Stimulated activated CD8-positive, alpha-beta memory T cell treated with anti-CD3 and anti-CD28 coated beads, Interleukin-15, amount 100 ng/mL, for 1 hour (primary cell): ENCODE measurements around the gene CD53.
"Not testable (repeated sequence)": the region's sequence is repeated elsewhere in the genome, so short reads cannot be mapped to it uniquely, and the experiment has no call there.

Experiments
- DNase-seq: peaks from one replicate; pipeline ENCODE4 v3.0.0-alpha.2; 2020; ENCODE audit warnings: low read depth

Gene CD53

DNA sequence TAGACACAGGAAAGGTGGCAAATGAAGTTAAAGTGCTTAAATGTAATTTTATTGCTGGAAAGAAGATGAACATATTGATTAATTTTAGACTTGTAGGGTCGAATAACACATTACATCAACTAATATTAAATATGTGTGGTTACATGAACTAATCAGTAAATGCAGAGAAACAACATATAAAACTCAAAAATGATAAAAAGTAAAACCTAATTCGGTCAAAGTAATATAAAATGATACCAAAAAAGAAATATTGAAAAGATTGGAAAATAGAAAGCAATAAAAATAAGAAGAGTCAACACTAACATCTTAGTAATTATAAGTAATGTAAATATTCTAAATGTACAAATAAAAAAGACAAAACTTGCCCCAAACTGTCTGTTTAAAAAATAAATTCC lies 43.3 kb downstream of the CD53 start:
- DNase-seq, result no peak

DNA sequence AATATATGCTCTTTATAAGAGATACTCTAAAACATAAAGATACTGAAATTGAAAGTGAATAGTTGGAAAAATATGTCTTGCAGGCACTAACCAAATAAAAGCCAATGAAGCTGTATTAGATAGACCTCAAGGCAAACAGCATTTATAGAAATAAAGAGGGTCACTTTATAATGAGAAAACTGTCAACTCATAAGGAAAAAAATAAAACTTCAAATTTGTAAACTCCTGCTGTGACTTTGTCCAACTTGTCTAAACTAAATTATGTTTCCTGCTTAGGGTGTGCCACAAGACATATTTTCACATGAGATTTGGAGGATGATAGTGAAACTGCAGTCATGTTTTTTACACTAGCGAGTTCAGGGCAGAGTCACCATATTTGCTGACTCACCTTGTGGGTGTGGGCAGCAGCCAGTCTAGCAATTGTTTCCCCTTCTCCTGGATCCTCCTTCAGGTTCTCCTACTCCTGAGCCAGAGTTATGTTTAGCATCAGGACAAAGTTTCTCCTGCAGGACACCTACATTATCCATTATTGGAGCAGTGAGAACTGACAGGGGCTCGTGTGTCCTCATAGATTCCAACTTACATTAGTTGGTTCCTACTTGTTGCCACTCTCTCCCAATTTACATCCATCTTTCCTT lies 43.8 kb downstream of the CD53 start:
- DNase-seq, result no peak

DNA sequence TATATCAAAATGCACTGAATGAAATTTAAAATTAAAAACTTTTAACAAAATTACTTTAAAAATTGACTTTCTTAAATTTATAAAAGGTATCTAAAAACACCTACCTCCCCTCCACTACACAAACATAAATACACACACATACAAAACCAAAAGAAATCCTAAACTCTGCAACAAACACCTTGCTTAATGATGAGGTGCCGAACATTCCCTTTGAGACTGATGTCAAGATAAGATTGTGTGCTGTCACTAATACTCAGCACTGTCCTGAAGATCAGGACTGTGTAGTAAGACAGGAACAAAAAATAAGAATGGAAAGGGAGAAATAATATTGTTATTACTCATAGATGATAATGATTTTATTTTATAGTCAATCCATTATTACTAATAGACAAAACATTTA lies 45.1 kb downstream of the CD53 start:
- DNase-seq, result no peak

DNA sequence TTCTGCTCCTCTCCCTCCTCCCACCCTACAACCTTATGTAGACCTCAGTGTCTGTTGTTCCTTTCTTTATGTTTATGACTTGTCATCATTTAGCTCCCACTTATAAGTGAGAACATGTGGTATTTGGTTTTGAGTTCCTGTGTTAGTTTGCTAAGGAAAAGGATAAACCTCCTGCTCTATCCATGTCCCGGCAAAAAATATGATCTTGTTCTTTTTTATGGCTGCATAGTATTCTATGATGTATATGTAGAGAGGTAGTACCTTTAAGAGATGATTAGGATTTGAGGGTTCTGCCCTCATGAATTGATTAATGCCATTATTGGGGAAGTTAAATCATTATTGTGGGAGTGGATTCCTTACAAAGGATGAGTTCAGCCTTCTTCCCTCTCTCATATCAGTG lies 49.0 kb downstream of the CD53 start:
- DNase-seq, result no peak

DNA sequence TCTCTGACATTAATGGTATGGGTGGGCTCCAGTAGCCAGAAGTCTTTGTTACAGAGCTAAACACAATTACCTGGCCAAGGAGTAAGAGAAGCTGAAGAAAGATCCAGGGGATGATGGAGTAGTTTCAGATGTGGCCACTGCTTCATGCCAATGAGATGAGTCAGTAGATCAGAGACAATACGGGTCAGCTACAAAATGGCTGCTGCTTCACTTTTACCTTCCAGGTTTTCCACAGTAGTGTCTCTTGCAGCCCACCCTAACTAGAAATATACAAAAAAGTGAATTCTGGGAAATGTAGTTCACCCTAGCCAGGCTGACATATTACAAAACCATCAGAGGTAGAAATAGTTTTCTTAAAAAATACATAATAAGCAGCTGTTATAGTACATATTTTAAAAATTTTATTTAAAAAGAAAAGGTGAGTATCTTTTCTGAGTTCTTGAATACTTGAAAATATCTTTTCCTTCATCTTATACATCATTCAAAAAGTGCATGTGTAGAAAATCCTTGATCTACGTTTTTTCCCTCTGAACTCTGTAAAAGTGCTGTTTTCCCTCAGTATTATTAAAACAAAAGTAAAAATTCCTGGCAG lies 54.6 kb downstream of the CD53 start:
- no peak for DNase-seq

DNA sequence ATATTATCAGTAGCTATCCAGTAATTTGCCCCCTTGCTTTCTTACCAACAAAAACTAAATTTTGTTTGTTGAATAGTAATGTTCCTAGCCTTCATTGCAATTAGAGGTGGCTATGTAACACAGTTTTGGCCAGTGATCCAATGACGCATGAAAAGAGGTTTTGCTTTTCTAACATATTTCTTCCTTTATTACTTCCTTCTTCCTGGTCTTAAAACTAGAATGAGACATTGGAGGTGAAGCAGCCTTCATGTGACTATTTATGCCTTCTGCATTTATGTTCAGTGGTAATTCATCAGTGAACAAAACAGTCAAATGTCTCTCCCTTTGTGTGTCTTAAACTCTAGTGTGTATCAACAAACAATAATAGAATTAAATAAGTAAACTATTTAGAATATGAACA lies 55.2 kb downstream of the CD53 start:
- no peak for DNase-seq

DNA sequence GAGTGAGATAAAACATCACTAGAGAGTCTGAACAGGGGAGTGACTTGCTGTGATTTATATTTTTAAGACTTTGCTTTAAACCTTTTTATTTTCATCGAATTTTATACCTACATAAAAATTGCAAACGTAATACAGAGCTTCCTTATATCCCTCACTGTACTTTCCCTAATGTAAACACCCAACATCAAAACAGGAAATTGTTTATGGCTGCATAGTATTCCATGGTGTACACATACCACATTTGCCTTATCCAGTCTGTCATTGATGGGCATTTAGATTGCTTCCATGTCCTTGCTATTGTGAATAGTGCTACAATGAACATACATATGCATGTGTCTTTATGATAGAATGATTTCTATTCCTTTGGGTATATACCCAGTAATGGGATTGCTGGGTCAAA lies 56.0 kb downstream of the CD53 start:
- DNase-seq, result no peak

DNA sequence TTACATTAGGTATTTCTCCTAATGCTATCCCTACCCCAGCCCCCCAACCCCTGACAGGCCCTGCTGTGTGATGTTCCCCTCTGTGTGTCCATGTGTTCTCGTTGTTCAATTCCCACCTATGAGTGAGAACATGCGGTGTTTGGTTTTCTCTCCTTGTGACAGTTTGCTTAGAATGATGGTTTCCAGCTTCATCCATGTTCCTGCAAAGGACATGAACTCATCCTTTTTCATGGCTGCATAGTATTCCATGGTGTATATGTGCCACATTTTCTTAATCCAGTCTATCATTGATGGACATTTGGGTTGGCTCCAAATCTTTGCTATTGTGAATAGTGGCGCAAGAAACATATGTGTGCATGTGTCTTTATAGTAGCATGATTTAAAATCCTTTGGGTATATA lies 58.1 kb downstream of the CD53 start:
- DNase-seq, result not testable (repeated sequence)

DNA sequence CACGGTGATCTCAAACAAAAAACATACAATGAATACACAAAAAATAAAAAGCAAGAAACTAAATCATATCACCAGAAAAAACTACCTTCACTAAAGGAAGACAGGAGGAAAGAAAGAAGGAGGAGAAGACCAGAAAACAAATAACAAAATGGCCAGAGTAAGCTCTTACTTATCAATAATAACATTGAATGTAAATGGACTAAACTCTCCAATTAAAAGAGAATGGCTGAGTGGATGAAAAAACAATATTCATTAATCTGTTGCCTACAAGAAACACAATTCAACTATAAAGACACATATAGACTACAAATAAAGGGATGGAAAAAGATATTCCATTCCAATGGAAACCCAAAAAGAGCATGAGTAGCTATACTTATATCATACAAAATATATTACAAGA lies 63.6 kb downstream of the CD53 start:
- no peak for DNase-seq

DNA sequence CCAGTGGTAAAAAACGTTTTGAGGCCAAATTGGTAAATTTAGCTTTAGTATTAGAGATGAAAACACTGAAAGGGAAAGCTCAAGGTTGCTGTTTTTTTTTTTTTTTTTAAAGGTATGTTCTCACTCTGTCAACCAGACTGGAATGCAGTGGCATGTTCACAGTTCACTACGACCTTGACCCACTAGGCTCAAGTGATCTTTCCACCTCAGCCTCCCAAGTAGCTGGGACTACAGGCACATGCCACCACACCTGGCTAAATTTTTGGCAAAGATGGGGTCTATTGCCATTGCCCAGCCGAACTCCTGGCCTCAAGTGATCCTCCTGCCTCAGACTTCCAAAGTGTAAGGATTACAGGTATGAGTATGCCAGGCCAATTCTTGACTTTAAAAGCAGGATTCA lies 71.9 kb downstream of the CD53 start:
- DNase-seq, result no peak

DNA sequence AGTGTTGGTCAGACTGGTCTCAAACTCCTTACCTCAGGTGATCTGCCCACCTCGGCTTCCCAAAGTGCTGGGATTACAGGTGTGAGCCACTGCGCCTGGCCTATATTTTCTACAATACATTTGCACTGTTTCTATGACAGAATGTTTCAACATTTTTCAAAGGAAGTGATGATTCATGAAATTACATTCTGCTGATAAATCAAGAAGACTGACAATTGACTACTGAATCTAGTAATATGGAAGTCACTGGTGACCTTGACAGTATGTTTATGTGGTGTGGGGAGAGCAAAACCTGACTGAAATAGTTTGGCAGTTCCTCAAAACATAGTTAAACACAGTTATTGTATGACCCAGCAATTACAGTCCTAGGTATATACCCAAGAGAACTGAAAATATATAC lies 72.7 kb downstream of the CD53 start:
- no peak for DNase-seq

DNA sequence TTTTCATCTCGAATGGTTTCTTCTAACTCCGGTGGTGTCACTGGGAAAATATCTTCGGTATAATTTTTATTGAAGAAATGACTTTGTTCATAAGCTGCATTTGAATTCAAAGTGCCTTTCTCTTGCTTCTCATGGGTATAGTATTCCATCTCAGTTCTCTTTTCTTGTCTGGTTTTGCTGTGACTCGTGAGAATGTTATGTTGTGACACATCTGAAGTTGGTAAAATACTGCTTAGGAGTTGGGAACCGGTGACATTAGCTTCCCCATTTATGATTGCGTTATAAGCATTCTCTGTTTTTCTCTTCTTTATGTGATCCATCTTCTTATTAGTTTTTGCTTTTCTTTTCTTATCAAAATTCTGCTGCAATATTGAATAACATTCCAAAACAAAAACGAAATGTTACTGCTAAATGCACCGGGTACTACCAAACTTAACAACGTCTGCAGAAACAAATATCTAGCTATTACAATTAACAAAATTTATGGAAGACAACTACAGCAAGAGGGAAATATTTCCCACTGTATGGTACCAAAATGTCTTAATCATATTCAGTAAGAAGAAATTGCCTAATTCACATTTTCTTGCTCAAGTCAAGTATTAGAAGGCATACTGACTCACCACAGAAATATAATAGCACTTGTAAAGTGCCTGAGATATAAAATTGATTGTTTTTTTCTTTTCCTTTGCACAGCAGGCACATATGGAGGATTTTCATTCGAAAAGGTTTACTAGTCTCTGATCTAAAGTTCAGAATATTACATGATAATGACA lies 75.3 kb downstream of the CD53 start:
- no peak for DNase-seq
